SK-N-MC (cell line): ENCODE data around the gene PTDSS2.
"Not testable (repeated sequence)": the region's sequence is repeated elsewhere in the genome, so short reads cannot be mapped to it uniquely, and the experiment has no call there.

Experiments used
- EZH2 ChIP-seq: fragments of 200-600 bp; sonication (generic); IDR thresholded peaks from one replicate; pipeline ENCODE4 v1.6.1; 2017; ENCODE audit warnings: antibody characterized with exemption
- FOXP2 ChIP-seq: optimal IDR thresholded peaks from 2 replicates; pipeline ENCODE3; 2011; ENCODE audit warnings: mild to moderate bottlenecking, moderate library complexity; ENCODE audit not compliant: insufficient read depth; ENCODE audit errors: extremely low read length, control extremely low read depth
- POLR2AphosphoS5 ChIP-seq: IDR thresholded peaks from 2 replicates; pipeline ENCODE4 v1.6.1; 2012; ENCODE audit warnings: mild to moderate bottlenecking, low read depth, low read length, borderline replicate concordance

- TF ChIP-seq POLR2AphosphoS5, EZH2, FOXP2: not testable (repeated sequence)
These were observed 38.6 kb upstream of the PTDSS2 start for GRCh38 chr11:411520-411919.
